RWPE2 (cell line): ENCODE data around the gene TMEM18.

ENCODE experiments used
- ATAC-seq: fragments of 200-7000 bp; cut with Tn5 transposase; 3 replicates; pipeline ENCODE4 v1.9.1; 2021; ENCODE audit warnings: low read depth
- DNase-seq: peaks from one replicate; pipeline ENCODE4 v3.0.0-alpha.2; 2020; ENCODE audit warnings: low spot score
- H3K27ac ChIP-seq: fragments of 450-650 bp; 2 replicates; pipeline ENCODE4 v1.5.1; 2017; ENCODE audit warnings: mild to moderate bottlenecking; ENCODE audit not compliant: poor library complexity, severe bottlenecking
- H3K27me3 ChIP-seq: fragments of 250-450 bp; sonication (Bioruptor Pico); 2 replicates; pipeline ENCODE4 v1.5.1; 2021; ENCODE audit warnings: mild to moderate bottlenecking, moderate library complexity; ENCODE audit not compliant: insufficient read depth, poor library complexity, severe bottlenecking
- H3K36me3 ChIP-seq: fragments of 250-450 bp; sonication (Bioruptor Pico); 2 replicates; pipeline ENCODE4 v1.5.1; 2020; ENCODE audit warnings: low read depth, mild to moderate bottlenecking, moderate library complexity
- H3K4me1 ChIP-seq: fragments of 250-450 bp; sonication (Bioruptor Pico); 2 replicates; pipeline ENCODE4 v1.5.1; 2021; ENCODE audit warnings: mild to moderate bottlenecking, moderate library complexity; ENCODE audit not compliant: insufficient read depth, poor library complexity, severe bottlenecking
- H3K4me3 ChIP-seq: fragments of 250-450 bp; sonication (Bioruptor Pico); 2 replicates; pipeline ENCODE4 v1.5.1; 2021; ENCODE audit warnings: mild to moderate bottlenecking, moderate library complexity; ENCODE audit not compliant: severe bottlenecking
- H3K9me3 ChIP-seq: fragments of 250-450 bp; sonication (Bioruptor Pico); 2 replicates; pipeline ENCODE4 v1.5.1; 2021; ENCODE audit warnings: mild to moderate bottlenecking, moderate library complexity; ENCODE audit not compliant: severe bottlenecking
- TF ChIP-seq, protein P1 (sequence below): fragments of 450-650 bp; IDR thresholded peaks from one replicate; pipeline ENCODE4 v1.5.1; 2017; ENCODE audit warnings: mild to moderate bottlenecking, moderate library complexity; ENCODE audit not compliant: poor library complexity, severe bottlenecking

TMEM18 gene

DNA sequence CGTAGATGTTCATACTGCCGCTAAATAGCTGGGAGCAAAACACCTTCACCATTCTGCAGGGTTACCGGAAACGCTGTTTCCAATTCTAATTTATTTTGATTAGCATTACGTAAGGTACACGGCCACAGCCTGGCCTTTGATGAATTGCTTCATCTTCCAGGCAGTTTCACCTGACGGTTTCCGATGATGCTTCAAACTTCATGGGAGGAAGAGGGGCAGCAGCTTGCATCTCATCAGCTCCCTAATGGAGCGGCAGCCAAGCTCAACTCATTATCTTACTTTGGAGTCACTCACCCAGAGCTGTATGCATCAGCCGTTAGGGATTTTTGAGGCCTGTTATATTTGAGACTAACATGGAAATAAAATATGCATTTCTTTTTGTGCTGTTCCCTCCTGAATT lies 54.8 kb downstream of the TMEM18 start:
- DNase-seq, result no peak
- TF ChIP-seq, protein P1, sequence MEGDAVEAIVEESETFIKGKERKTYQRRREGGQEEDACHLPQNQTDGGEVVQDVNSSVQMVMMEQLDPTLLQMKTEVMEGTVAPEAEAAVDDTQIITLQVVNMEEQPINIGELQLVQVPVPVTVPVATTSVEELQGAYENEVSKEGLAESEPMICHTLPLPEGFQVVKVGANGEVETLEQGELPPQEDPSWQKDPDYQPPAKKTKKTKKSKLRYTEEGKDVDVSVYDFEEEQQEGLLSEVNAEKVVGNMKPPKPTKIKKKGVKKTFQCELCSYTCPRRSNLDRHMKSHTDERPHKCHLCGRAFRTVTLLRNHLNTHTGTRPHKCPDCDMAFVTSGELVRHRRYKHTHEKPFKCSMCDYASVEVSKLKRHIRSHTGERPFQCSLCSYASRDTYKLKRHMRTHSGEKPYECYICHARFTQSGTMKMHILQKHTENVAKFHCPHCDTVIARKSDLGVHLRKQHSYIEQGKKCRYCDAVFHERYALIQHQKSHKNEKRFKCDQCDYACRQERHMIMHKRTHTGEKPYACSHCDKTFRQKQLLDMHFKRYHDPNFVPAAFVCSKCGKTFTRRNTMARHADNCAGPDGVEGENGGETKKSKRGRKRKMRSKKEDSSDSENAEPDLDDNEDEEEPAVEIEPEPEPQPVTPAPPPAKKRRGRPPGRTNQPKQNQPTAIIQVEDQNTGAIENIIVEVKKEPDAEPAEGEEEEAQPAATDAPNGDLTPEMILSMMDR, result no peak
- no peaks in the 10 kb centered on the region for H3K9me3 ChIP-seq

DNA sequence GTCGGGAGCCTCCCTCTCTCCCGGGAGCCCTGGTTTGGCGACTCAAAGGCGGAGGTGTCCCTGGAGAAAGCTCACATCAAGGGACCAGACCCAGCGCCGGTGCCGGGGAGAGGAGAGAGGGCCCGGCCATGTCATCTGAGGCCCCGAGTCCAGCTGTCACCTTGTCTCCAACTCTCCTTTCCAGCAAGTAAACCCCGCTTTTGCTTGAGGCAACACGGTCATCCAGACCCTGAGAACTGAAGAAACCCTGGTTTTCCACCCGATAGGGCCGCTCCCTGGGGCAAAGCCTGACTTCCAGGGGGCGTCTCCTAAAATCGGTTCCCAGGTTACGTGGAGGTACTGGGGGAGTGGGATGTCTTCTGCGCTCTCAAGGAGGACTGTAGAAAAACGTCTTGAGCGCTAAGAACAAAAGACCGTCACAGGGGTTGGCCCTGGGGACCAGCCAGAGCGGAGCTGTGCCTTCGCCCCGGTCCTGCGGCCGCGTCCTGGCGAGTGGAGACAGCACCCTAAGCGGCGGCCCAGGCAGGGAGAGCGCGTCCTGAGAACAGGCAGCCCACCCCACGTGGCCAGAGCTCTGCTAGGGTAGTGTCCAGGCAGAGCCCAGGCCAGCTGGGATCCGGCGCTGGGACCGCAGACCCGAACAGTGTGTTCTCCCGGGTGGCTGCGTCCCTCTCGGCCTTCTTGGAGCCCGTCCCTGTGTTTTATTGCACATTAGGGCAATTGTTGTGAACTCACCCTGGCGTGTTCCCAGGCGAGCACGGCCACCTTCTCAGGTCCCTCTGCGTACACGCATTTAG lies 55.7 kb downstream of the TMEM18 start:
- Histone ChIP-seq H3K27ac (no peak overlapping the region), H3K27me3 (no peaks in the 10 kb centered on the region), H3K9me3 (no peaks in the 10 kb centered on the region), H3K36me3 (no peaks in the 10 kb centered on the region), H3K4me1 (no peaks in the 10 kb centered on the region), H3K4me3 (no peak overlapping the region)
- TF ChIP-seq, protein P1, result no peak
- no peak for DNase-seq
- ATAC-seq, result no peak

More for the DNA sequence above, 54.8 kb downstream of the TMEM18 start:
- no peaks in the 10 kb centered on the region for H3K27me3 ChIP-seq
- no peaks in the 10 kb centered on the region for H3K4me1 ChIP-seq
- no peak overlapping the region for H3K4me3 ChIP-seq
- H3K27ac ChIP-seq, result no peak overlapping the region
- no peak for ATAC-seq
- H3K36me3 ChIP-seq, result no peaks in the 10 kb centered on the region

DNA sequence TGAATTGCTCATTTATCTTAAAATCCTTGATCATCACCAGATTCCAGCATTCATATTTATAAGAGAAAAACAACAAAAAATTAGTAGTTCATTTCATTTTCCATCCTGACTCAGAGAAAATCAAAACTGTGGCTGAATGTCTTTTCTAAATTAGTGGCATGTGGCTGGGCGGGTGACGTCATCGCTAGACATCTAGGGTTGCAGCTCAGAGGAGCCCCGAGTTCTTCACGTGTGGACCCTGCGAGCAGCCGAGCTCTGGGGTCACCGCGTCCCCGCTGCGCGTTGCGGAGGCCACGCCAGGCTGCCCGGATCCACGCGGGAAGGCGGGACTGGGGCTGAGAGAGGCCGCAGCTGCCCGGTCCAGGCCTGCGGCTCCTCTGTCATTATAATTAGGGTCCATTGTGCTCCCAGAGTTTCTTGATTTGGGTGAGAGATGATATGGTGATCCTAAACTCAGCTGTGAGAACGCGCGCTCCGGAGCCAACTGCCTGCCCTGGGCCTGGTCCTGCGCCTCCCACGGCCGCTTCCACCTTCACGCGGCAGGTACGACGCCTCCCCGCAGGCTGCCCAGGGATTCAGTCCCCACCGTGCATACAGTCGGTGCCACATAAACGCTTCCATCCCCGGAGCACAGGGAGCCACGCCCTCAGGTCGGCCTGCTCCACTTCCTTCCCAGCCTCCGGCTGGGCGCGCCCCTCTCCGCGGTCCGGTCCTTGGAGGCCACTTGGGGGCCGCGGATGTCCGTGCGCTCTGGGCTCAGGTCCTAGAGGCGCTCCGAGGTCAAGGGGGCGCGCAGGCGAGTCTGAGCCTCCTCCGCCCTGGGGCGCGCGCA lies 56.5 kb downstream of the TMEM18 start:
- no peak for DNase-seq
- Histone ChIP-seq H3K27me3 (no peaks in the 10 kb centered on the region), H3K36me3 (no peaks in the 10 kb centered on the region), H3K27ac (no peak overlapping the region), H3K4me1 (no peaks in the 10 kb centered on the region), H3K9me3 (no peaks in the 10 kb centered on the region), H3K4me3 (no peak overlapping the region)
- TF ChIP-seq, protein P1, result no peak
- ATAC-seq, result no peak

DNA sequence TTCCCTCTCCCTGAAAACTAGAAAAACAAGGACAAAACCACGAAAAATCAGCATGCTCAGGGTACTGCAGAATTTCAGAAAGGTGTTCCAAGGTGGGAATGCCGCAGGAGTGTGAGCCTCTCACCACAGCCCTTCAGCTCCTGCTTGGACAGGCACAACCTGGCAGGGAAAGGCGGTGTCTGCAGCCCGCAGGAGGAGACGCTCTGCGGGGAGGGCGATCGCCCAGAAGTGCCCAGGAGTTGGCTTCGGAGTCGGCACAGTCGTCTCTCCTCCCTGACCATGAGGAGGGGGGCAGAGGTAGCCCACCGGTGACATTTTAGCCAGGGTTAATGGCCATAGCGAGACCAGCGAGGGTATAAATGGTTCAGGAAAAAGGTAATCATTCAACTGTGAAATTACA lies 57.2 kb downstream of the TMEM18 start:
- no peaks in the 10 kb centered on the region for H3K9me3 ChIP-seq
- no peaks in the 10 kb centered on the region for H3K4me1 ChIP-seq
- ATAC-seq (no peak), DNase-seq (no peak)
- no peak overlapping the region for H3K27ac ChIP-seq
- TF ChIP-seq, protein P1, result no peak
- no peak overlapping the region for H3K4me3 ChIP-seq
- H3K27me3 ChIP-seq, result no peaks in the 10 kb centered on the region
- no peaks in the 10 kb centered on the region for H3K36me3 ChIP-seq
